Duodenal mucosa (tissue), 2 donors: ENCODE data around the gene RGMA.

Experiments
- H3K27ac ChIP-seq: one replicate; pipeline ENCODE4 v1.7.0; 2013; ENCODE audit warnings: low read depth, low read length
- H3K27me3 ChIP-seq, 2 donors: one replicate each; pipeline ENCODE4 v1.7.0; 2013; ENCODE audit warnings: low read length in 2 of 2, control low read depth in 1 of 2; ENCODE audit not compliant: insufficient read depth in 2 of 2, control insufficient read depth in 1 of 2
- H3K36me3 ChIP-seq, 2 donors: one replicate each; pipeline ENCODE4 v1.7.0; 2013; ENCODE audit warnings: low read length in 2 of 2, control low read depth in 1 of 2; ENCODE audit not compliant: insufficient read depth in 2 of 2, control insufficient read depth in 1 of 2
- H3K4me1 ChIP-seq, 2 donors: one replicate each; pipeline ENCODE4 v1.7.0; 2013; ENCODE audit warnings: low read length in 2 of 2, control low read depth in 1 of 2; ENCODE audit not compliant: insufficient read depth in 2 of 2, control insufficient read depth in 1 of 2
- H3K4me3 ChIP-seq, 2 donors: one replicate each; pipeline ENCODE4 v1.7.0; 2013; ENCODE audit warnings: low read length in 2 of 2, low read depth in 1 of 2
- H3K9ac ChIP-seq, 2 donors: one replicate each; pipeline ENCODE4 v1.7.0; 2013; ENCODE audit warnings: low read length in 2 of 2, low read depth in 1 of 2
- H3K9me3 ChIP-seq, 2 donors: one replicate each; pipeline ENCODE4 v1.7.0; 2013; ENCODE audit warnings: low read length in 2 of 2, control low read depth in 1 of 2; ENCODE audit not compliant: control insufficient read depth in 1 of 2

Gene RGMA

GRCh38 chr15:92997821-92998220 is 91.2 kb downstream of the RGMA start:
- H3K36me3 ChIP-seq, result peaks cover 69 to 80% of the 10 kb centered on the region in 2 donors
- no peaks in the 10 kb centered on the region for H3K9me3 ChIP-seq
- no peak overlapping the region for H3K27ac ChIP-seq
- no peak overlapping the region for H3K4me3 ChIP-seq
- H3K9ac ChIP-seq, result no peak overlapping the region
- no peaks in the 10 kb centered on the region for H3K4me1 ChIP-seq
- H3K27me3 ChIP-seq, result no peaks in the 10 kb centered on the region

- Histone ChIP-seq H3K4me3 (no peak overlapping the region), H3K9me3 (no peaks in the 10 kb centered on the region), H3K4me1 (no peaks in the 10 kb centered on the region), H3K36me3 (peaks cover 62 to 76% of the 10 kb centered on the region in 2 donors), H3K27me3 (no peaks in the 10 kb centered on the region), H3K9ac (no peak overlapping the region), H3K27ac (no peak overlapping the region)
These were observed 96.3 kb downstream of the RGMA start for GRCh38 chr15:92992720-92993119.

- no peaks in the 10 kb centered on the region for H3K4me1 ChIP-seq
- no peaks in the 10 kb centered on the region for H3K27me3 ChIP-seq
- H3K27ac ChIP-seq, result no peak overlapping the region
- no peak overlapping the region for H3K9ac ChIP-seq
- peaks cover 50 to 77% of the 10 kb centered on the region in 2 donors for H3K36me3 ChIP-seq
- H3K4me3 ChIP-seq, result no peak overlapping the region
- H3K9me3 ChIP-seq, result no peaks in the 10 kb centered on the region
These were observed 99.0 kb downstream of the RGMA start for GRCh38 chr15:92990031-92990430.

GRCh38 chr15:92989470-92989869 is 99.5 kb downstream of the RGMA start:
- Histone ChIP-seq H3K36me3 (peaks cover 51 to 81% of the 10 kb centered on the region in 2 donors), H3K4me1 (no peaks in the 10 kb centered on the region), H3K9ac (no peak overlapping the region), H3K4me3 (no peak overlapping the region), H3K27me3 (no peaks in the 10 kb centered on the region), H3K9me3 (no peaks in the 10 kb centered on the region), H3K27ac (no peak overlapping the region)
